Natural killer cell (primary cell): ENCODE results near the gene ARMC8. TPM values are rescaled to one million over a fixed set of nuclear protein-coding genes. Genes with fewer than 3 reads are reported as not detected.
A peak's percentile ranks its signal among the peaks of the same experiment; 100 is the strongest.

Source experiments
- ATAC-seq, 3 donors: fragments of 150-1000 bp in 2 of 3; fragments of 200-7000 bp in 1 of 3; cut with Tn5 transposase; 1 replicate in 1 of 3; 2 replicates in 2 of 3; pipeline ENCODE4 v1.10.0; 2021; ENCODE audit warnings: mild to moderate bottlenecking in 2 of 3, moderate library complexity in 2 of 3
- DNase-seq, 2 donors: peaks; one replicate each; pipeline versions ENCODE4 v3.0.0 to v3.0.0-alpha.2; 2013 to 2021; ENCODE audit warnings: mixed read lengths in 1 of 2
- H3K27ac ChIP-seq: one replicate; pipeline ENCODE4 v1.5.1; 2013; ENCODE audit warnings: mild to moderate bottlenecking, low read length
- H3K27me3 ChIP-seq: one replicate; pipeline ENCODE4 v1.6.1; 2013; ENCODE audit warnings: low read length; ENCODE audit not compliant: control insufficient read depth, insufficient read depth
- H3K36me3 ChIP-seq: one replicate; pipeline ENCODE4 v1.6.1; 2013; ENCODE audit warnings: low read length; ENCODE audit not compliant: control insufficient read depth, insufficient read depth
- H3K4me1 ChIP-seq: one replicate; pipeline ENCODE4 v1.6.1; 2013; ENCODE audit warnings: low read length; ENCODE audit not compliant: control insufficient read depth, insufficient read depth
- H3K4me3 ChIP-seq: one replicate; pipeline ENCODE4 v1.5.1; 2013; ENCODE audit warnings: low read length
- H3K9me3 ChIP-seq: one replicate; pipeline ENCODE4 v1.6.1; 2013; ENCODE audit warnings: low read length; ENCODE audit not compliant: control insufficient read depth, insufficient read depth
- H3K27ac Mint-ChIP-seq, 2 donors: one replicate each; pipeline ENCODE4 v1.8.0; 2022; ENCODE audit warnings: mild to moderate bottlenecking in 2 of 2, mixed read lengths in 2 of 2, moderate library complexity in 1 of 2
- H3K27me3 Mint-ChIP-seq, 2 donors: one replicate each; pipeline ENCODE4 v1.8.0; 2022; ENCODE audit warnings: low read depth in 2 of 2, mixed read lengths in 2 of 2
- H3K36me3 Mint-ChIP-seq: one replicate; pipeline ENCODE4 v1.8.0; 2022; ENCODE audit warnings: mixed read lengths
- H3K4me1 Mint-ChIP-seq, 2 donors: one replicate each; pipeline ENCODE4 v1.8.0; 2022; ENCODE audit warnings: mixed read lengths in 2 of 2
- H3K4me3 Mint-ChIP-seq: one replicate; pipeline ENCODE4 v1.8.0; 2022; ENCODE audit warnings: mild to moderate bottlenecking, moderate library complexity, mixed read lengths
- H3K9me3 Mint-ChIP-seq, 2 donors: one replicate each; pipeline ENCODE4 v1.8.0; 2022; ENCODE audit warnings: mixed read lengths in 2 of 2
- WGBS: methylation state at CpG from one replicate; pipeline ENCODE4 v1.1.7; 2013; ENCODE audit warnings: missing lambda C conversion rate; ENCODE audit not compliant: insufficient coverage; 5-methylcytosine and 5-hydroxymethylcytosine counted together
- intact Hi-C: fragments of 100-400 bp; cut with micrococcal nuclease; formaldehyde crosslinking; loops from one replicate; pipeline ENCODE4 v1.14.2; 2022
- total RNA-seq, 4 donors: library from RNA; stranded (reverse); fragments of 120-200 nt in 1 of 4; gene quantifications; one replicate each; pipeline versions ENCODE4 v1.2.3 to v1.2.4, GENCODE V29; 2013 to 2022
- TF ChIP-seq, protein P1 (sequence below): fragments of 200-600 bp; IDR thresholded peaks from one replicate; pipeline ENCODE4 v1.8.0; 2022; ENCODE audit warnings: antibody characterized with exemption

Gene ARMC8
- total RNA-seq, 3 donors from 2014 or later (not counting 1 experiment from before 2014, with no cell fraction given), result 75.4 to 93.5 (median 86.4) TPM

- intact Hi-C loops, result no loop called here
- Mint-ChIP-seq H3K4me1 (peaks cover 20 to 26% of the 10 kb centered on the region in 2 donors), H3K27ac (no peak overlapping the region), H3K27me3 (no peaks in the 10 kb centered on the region), H3K9me3 (no peaks in the 10 kb centered on the region), H3K36me3 (no peaks in the 10 kb centered on the region), H3K4me3 (no peak overlapping the region)
- TF ChIP-seq, protein P1, sequence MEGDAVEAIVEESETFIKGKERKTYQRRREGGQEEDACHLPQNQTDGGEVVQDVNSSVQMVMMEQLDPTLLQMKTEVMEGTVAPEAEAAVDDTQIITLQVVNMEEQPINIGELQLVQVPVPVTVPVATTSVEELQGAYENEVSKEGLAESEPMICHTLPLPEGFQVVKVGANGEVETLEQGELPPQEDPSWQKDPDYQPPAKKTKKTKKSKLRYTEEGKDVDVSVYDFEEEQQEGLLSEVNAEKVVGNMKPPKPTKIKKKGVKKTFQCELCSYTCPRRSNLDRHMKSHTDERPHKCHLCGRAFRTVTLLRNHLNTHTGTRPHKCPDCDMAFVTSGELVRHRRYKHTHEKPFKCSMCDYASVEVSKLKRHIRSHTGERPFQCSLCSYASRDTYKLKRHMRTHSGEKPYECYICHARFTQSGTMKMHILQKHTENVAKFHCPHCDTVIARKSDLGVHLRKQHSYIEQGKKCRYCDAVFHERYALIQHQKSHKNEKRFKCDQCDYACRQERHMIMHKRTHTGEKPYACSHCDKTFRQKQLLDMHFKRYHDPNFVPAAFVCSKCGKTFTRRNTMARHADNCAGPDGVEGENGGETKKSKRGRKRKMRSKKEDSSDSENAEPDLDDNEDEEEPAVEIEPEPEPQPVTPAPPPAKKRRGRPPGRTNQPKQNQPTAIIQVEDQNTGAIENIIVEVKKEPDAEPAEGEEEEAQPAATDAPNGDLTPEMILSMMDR, result no peak
- Histone ChIP-seq H3K27ac (no peak overlapping the region), H3K27me3 (no peaks in the 10 kb centered on the region), H3K9me3 (no peaks in the 10 kb centered on the region), H3K36me3 (no peaks in the 10 kb centered on the region), H3K4me1 (peaks cover 4% of the 10 kb centered on the region), H3K4me3 (no peak overlapping the region)
- WGBS, result 90% methylated on average over 6 of the region's 6 CpGs
- DNase-seq (peak in 1 of 2 donors; percentile 25), ATAC-seq (no peak)
Observed at GRCh38 chr3:138331143-138331894, 144.2 kb downstream of the ARMC8 start.

GRCh38 chr3:138332472-138333073, 145.5 kb downstream of the ARMC8 start:
- Mint-ChIP-seq H3K9me3 (no peaks in the 10 kb centered on the region), H3K36me3 (no peaks in the 10 kb centered on the region), H3K4me3 (peak overlapping the region; percentile 8), H3K27ac (no peak overlapping the region), H3K27me3 (no peaks in the 10 kb centered on the region), H3K4me1 (peaks cover 20 to 25% of the 10 kb centered on the region in 2 donors)
- Histone ChIP-seq H3K27me3 (no peaks in the 10 kb centered on the region), H3K9me3 (no peaks in the 10 kb centered on the region), H3K36me3 (no peaks in the 10 kb centered on the region), H3K27ac (no peak overlapping the region), H3K4me3 (no peak overlapping the region), H3K4me1 (peaks cover 4% of the 10 kb centered on the region)
- ATAC-seq (no peak), DNase-seq (peak in 1 of 2 donors; percentile 49)
- TF ChIP-seq, protein P1, result peak; percentile 27
- intact Hi-C loops, result no loop called here
- 33% methylated on average over 2 of the region's 4 CpGs for WGBS

- H3K9me3 Mint-ChIP-seq, result no peaks in the 10 kb centered on the region
- DNase-seq (no peak), ATAC-seq (no peak)
- no peaks in the 10 kb centered on the region for H3K27me3 ChIP-seq
- peaks cover 0 to 1% of the 10 kb centered on the region in 2 donors for H3K27me3 Mint-ChIP-seq
- H3K36me3 ChIP-seq, result no peaks in the 10 kb centered on the region
- no peak overlapping the region for H3K27ac ChIP-seq
- no peak overlapping the region for H3K4me3 ChIP-seq
- no peak overlapping the region for H3K27ac Mint-ChIP-seq
- intact Hi-C loops, result no loop called here
- peaks cover 6 to 7% of the 10 kb centered on the region in 2 donors for H3K4me1 Mint-ChIP-seq
- H3K36me3 Mint-ChIP-seq, result no peaks in the 10 kb centered on the region
- no peak overlapping the region for H3K4me3 Mint-ChIP-seq
- TF ChIP-seq, protein P1, result no peak
- 88% methylated on average over 4 of the region's 4 CpGs for WGBS
- no peaks in the 10 kb centered on the region for H3K9me3 ChIP-seq
- peaks cover 4% of the 10 kb centered on the region for H3K4me1 ChIP-seq
Observed at GRCh38 chr3:138334608-138335007, 147.5 kb downstream of the ARMC8 start.
